HG02938 (cell line): Measurements from ENCODE around the gene GOSR2.
"Not testable (repeated sequence)": the region's sequence is repeated elsewhere in the genome, so short reads cannot be mapped to it uniquely, and the experiment has no call there.

Experiments used
- ATAC-seq: cut with Tn5 transposase; IDR thresholded peaks from one replicate; pipeline ENCODE4 v1.9.1; 2021; ENCODE audit warnings: mild to moderate bottlenecking, moderate library complexity; ENCODE audit not compliant: unreplicated experiment

GOSR2 gene

GRCh38 chr17:46984892-46985291 lies 61.9 kb downstream of the GOSR2 start:
- no peak for ATAC-seq

DNA sequence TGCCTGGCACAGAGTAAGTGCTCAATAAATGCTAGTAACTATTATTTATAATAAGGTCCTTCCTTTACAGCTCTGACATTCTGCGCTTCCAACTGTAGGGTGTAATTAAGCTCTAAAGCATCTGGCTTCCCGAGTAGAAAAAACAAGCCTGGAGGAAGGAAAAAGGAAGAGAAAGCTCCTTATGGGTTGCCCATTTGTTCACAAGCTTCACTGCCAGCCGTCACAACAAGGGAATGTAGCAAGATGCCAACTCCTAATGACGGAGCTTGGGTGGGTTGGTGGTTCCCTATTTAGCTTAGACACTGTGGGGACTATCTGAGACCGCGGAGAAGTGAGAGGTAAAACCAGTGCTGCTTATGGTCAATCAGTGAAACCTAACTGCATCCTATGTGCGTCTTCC lies 63.4 kb downstream of the GOSR2 start:
- no peak for ATAC-seq

DNA sequence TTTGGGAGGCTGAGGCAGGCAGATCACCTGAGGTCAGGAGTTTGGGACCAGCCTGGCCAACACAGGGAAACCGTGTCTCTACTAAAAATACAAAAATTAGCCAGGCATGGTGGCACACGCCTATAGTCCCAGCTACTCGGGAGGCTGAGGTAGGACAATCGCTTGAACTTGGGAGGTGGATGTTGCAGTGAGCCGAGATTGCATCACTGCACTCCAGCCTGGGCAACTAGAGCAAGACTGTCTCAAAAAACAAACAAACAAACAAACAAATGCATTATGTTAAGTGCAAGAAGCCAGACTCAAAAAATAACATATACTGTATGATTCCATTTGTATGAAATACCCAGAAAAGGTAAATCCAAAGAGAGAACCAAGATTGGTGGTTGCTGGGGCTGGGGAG lies 65.0 kb downstream of the GOSR2 start:
- not testable (repeated sequence) for ATAC-seq

- ATAC-seq: no peak
Observed at GRCh38 chr17:46989637-46990431, 66.9 kb downstream of the GOSR2 start.

DNA sequence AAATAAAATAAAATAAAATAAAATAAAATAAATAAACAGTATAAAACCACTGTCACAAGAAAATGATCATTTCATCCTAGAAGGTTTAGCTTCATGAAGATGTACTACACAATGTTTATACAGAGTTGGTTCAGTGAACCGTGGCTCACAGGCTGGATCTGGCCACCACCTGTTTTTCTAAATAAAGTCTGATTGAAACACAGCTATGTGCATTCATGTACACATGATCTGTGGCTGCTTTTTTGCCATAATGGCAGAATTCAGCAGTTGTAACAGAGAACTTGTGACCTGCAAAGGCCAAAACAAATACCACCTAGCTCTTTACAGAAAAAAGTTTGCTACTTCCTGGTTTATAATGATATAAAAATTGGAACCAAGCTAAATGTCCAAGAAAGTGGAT lies 68.7 kb downstream of the GOSR2 start:
- ATAC-seq: no peak
